GM12878 (cell line): Measurements from ENCODE around the gene RNU6-9. TPM values are rescaled to one million over a fixed set of nuclear protein-coding genes. Genes with fewer than 3 reads are reported as not detected.

ENCODE experiments used
- CREM ChIP-seq: IDR thresholded peaks from 2 replicates; pipeline ENCODE4 v1.6.1; 2014; ENCODE audit warnings: antibody characterized with exemption, low read depth
- E2F8 ChIP-seq: fragments of 450-650 bp; IDR thresholded peaks from 2 replicates; pipeline ENCODE4 v1.6.1; 2018; ENCODE audit warnings: mild to moderate bottlenecking, low read depth, moderate library complexity; ENCODE audit not compliant: partially characterized antibody
- PBX3 ChIP-seq: IDR thresholded peaks from 2 replicates; pipeline ENCODE4 v1.6.1; 2011; ENCODE audit warnings: mild to moderate bottlenecking, low read depth, low read length, moderate library complexity; ENCODE audit not compliant: insufficient replicate concordance
- POLR2AphosphoS5 ChIP-seq: IDR thresholded peaks from 2 replicates; pipeline ENCODE4 v1.6.1; 2011; ENCODE audit warnings: mild to moderate bottlenecking, low read length, inconsistent platforms
- SKIL ChIP-seq: fragments of 450-650 bp; IDR thresholded peaks from 2 replicates; pipeline ENCODE4 v1.6.1; 2017; ENCODE audit warnings: mild to moderate bottlenecking, low read depth, inconsistent platforms; ENCODE audit not compliant: poor library complexity, severe bottlenecking
- TARDBP ChIP-seq: IDR thresholded peaks from 2 replicates; pipeline ENCODE4 v1.6.1; 2016; ENCODE audit warnings: borderline replicate concordance
- polyA plus RNA-seq, 11 experiments: library from polyadenylated mRNA; depleted of rRNA in 4 of 11; unstranded in 6 of 11; stranded (reverse) in 5 of 11; fragments of >200 nt; fragmentation: Nextera tagmentation in 4 of 11; fragmentation: Illumina TruSeq in 1 of 11; extraction: Ambion mirVana in 4 of 11; extraction: Trizol in 1 of 11; gene quantifications; 1 replicate in 1 of 11; 2 replicates in 10 of 11; pipeline versions ENCODE4 v1.2.1 to v1.2.3, GENCODE V29; 2011 to 2016; ENCODE audit warnings: inconsistent platforms in 2 of 11, missing spikeins in 2 of 11, low read depth in 1 of 11
- total RNA-seq, 4 experiments: library from RNA; depleted of rRNA in 3 of 4; stranded (reverse); fragments of >200 nt in 3 of 4; fragmentation: Illumina TruSeq in 1 of 4; extraction: Trizol in 1 of 4; gene quantifications; 2 replicates each; pipeline versions ENCODE4 v1.2.1 to v1.2.3, GENCODE V29; 2013 to 2021

The RNU6-9 gene
- total and polyA plus RNA-seq, 10 of the 15 experiments (the other 5 are each of a cell fraction or from before 2014, with no cell fraction given), result not detected

GRCh38 chr19:932648-933552 is 39.6 kb downstream of the RNU6-9 start (continued):
- TF ChIP-seq TARDBP (no peak), CREM (0 out of 2 replicates have a peak, but pooled peaks have one; percentile 11), E2F8 (no peak), POLR2AphosphoS5 (peak; percentile 62; the same call in 1 of the 2 replicates), SKIL (no peak), PBX3 (no peak)
